Measurements from ENCODE around the gene SHISAL1.
"Not testable (repeated sequence)": the region's sequence is repeated elsewhere in the genome, so short reads cannot be mapped to it uniquely, and the experiment has no call there.

SHISAL1 gene

GRCh38 chr22:44244265-44244822 is 68.4 kb downstream of the SHISAL1 start:
- TF ChIP-seq EZH2 (optimal IDR thresholded peaks at IDR 0.05; ENCODE audit: low read depth, low read length), result no peak
- no peak for TF ChIP-seq CTCF (IDR thresholded peaks at IDR 0.05; ENCODE audit: low read length)
- no peak for TF ChIP-seq EZH2phosphoT487 (IDR thresholded peaks at IDR 0.05; ENCODE audit: low read length)
- Histone ChIP-seq H3K36me3 (replicated peaks; ENCODE audit: insufficient read depth, low read length) (no peaks in the 10 kb centered on the region), H3K27me3 (replicated peaks; ENCODE audit: insufficient read depth, low read length) (peaks cover 89% of the 10 kb centered on the region), H3K4me3 (ENCODE audit: low read length) (no peak overlapping the region), H3F3A (ENCODE audit: insufficient read depth, low read length) (no peaks in the 10 kb centered on the region), H3K4me2 (ENCODE audit: low read depth, low read length) (no peak overlapping the region), H3K9ac (ENCODE audit: low read length) (no peak overlapping the region), H3K27ac (ENCODE audit: low read length) (no peak overlapping the region), H4K20me1 (ENCODE audit: insufficient read depth, low read length) (no peaks in the 10 kb centered on the region), H3K4me1 (ENCODE audit: low read length) (no peaks in the 10 kb centered on the region), H3K9me3 (replicated peaks; ENCODE audit: insufficient read depth, low read length) (no peaks in the 10 kb centered on the region), H2AFZ (ENCODE audit: low read length) (no peak overlapping the region), H3K9me2 (replicated peaks; ENCODE audit: insufficient read depth, low read length) (no peaks in the 10 kb centered on the region), H3K79me2 (ENCODE audit: low read length) (no peaks in the 10 kb centered on the region)
- DNase-seq, result no peak

GRCh38 chr22:44243761-44244160 is 69.0 kb downstream of the SHISAL1 start:
- Histone ChIP-seq H3K79me2 (ENCODE audit: low read length) (no peaks in the 10 kb centered on the region), H3K4me3 (ENCODE audit: low read length) (no peak overlapping the region), H4K20me1 (ENCODE audit: insufficient read depth, low read length) (no peaks in the 10 kb centered on the region), H2AFZ (ENCODE audit: low read length) (no peak overlapping the region), H3K4me2 (ENCODE audit: low read depth, low read length) (no peak overlapping the region), H3K9me3 (replicated peaks; ENCODE audit: insufficient read depth, low read length) (no peaks in the 10 kb centered on the region), H3K4me1 (ENCODE audit: low read length) (no peaks in the 10 kb centered on the region), H3K9ac (ENCODE audit: low read length) (no peak overlapping the region), H3F3A (ENCODE audit: insufficient read depth, low read length) (no peaks in the 10 kb centered on the region), H3K9me2 (replicated peaks; ENCODE audit: insufficient read depth, low read length) (no peaks in the 10 kb centered on the region), H3K27me3 (replicated peaks; ENCODE audit: insufficient read depth, low read length) (peaks cover 88% of the 10 kb centered on the region), H3K36me3 (replicated peaks; ENCODE audit: insufficient read depth, low read length) (no peaks in the 10 kb centered on the region), H3K27ac (ENCODE audit: low read length) (no peak overlapping the region)
- no peak for DNase-seq
- no peak for TF ChIP-seq CTCF (IDR thresholded peaks at IDR 0.05; ENCODE audit: low read length)
- no peak for TF ChIP-seq EZH2 (optimal IDR thresholded peaks at IDR 0.05; ENCODE audit: low read depth, low read length)
- TF ChIP-seq EZH2phosphoT487 (IDR thresholded peaks at IDR 0.05; ENCODE audit: low read length), result no peak

GRCh38 chr22:44242946-44243724 is 69.6 kb downstream of the SHISAL1 start:
- Histone ChIP-seq H3K4me1 (ENCODE audit: low read length) (no peaks in the 10 kb centered on the region), H3F3A (ENCODE audit: insufficient read depth, low read length) (no peaks in the 10 kb centered on the region), H4K20me1 (ENCODE audit: insufficient read depth, low read length) (no peaks in the 10 kb centered on the region), H3K36me3 (replicated peaks; ENCODE audit: insufficient read depth, low read length) (no peaks in the 10 kb centered on the region), H3K27ac (ENCODE audit: low read length) (no peak overlapping the region), H3K4me2 (ENCODE audit: low read depth, low read length) (no peak overlapping the region), H3K4me3 (ENCODE audit: low read length) (no peak overlapping the region), H3K79me2 (ENCODE audit: low read length) (no peaks in the 10 kb centered on the region), H3K9me3 (replicated peaks; ENCODE audit: insufficient read depth, low read length) (no peaks in the 10 kb centered on the region), H3K9ac (ENCODE audit: low read length) (no peak overlapping the region), H3K27me3 (replicated peaks; ENCODE audit: insufficient read depth, low read length) (peaks cover 88% of the 10 kb centered on the region), H2AFZ (ENCODE audit: low read length) (no peak overlapping the region), H3K9me2 (replicated peaks; ENCODE audit: insufficient read depth, low read length) (no peaks in the 10 kb centered on the region)
- DNase-seq, result no peak
- TF ChIP-seq EZH2phosphoT487 (IDR thresholded peaks at IDR 0.05; ENCODE audit: low read length) (no peak), EZH2 (optimal IDR thresholded peaks at IDR 0.05; ENCODE audit: low read depth, low read length) (no peak), CTCF (IDR thresholded peaks at IDR 0.05; ENCODE audit: low read length) (no peak)

- H3K36me3 ChIP-seq (replicated peaks; ENCODE audit: insufficient read depth, low read length); H3F3A ChIP-seq (ENCODE audit: insufficient read depth, low read length); H3K4me1 ChIP-seq (ENCODE audit: low read length); H3K9ac ChIP-seq (ENCODE audit: low read length); H3K9me3 ChIP-seq (replicated peaks; ENCODE audit: insufficient read depth, low read length); H3K9me2 ChIP-seq (replicated peaks; ENCODE audit: insufficient read depth, low read length); H3K4me2 ChIP-seq (ENCODE audit: low read depth, low read length); H3K27ac ChIP-seq (ENCODE audit: low read length); H3K4me3 ChIP-seq (ENCODE audit: low read length); DNase-seq; H2AFZ ChIP-seq (ENCODE audit: low read length); H4K20me1 ChIP-seq (ENCODE audit: insufficient read depth, low read length); H3K79me2 ChIP-seq (ENCODE audit: low read length): not testable (repeated sequence)
- peaks cover 72% of the 10 kb centered on the region for H3K27me3 ChIP-seq (replicated peaks; ENCODE audit: insufficient read depth, low read length)
Observed at GRCh38 chr22:44241121-44241520, 71.6 kb downstream of the SHISAL1 start.
